AG08396 (cell line): ENCODE results near the gene TREML1.
"Not testable (repeated sequence)": the region's sequence is repeated elsewhere in the genome, so short reads cannot be mapped to it uniquely, and the experiment has no call there.

Experiments
- DNase-seq: peaks from one replicate; pipeline ENCODE4 v3.0.0; 2012; ENCODE audit warnings: low spot score, mixed read lengths

Gene TREML1

GRCh38 chr6:41147917-41148316, 6.2 kb downstream of the TREML1 start:
- DNase-seq = no peak

- DNase-seq = no peak
Observed at GRCh38 chr6:41136911-41137310, 17.2 kb downstream of the TREML1 start.

GRCh38 chr6:41135062-41135832, 18.9 kb downstream of the TREML1 start:
- DNase-seq = no peak

DNA sequence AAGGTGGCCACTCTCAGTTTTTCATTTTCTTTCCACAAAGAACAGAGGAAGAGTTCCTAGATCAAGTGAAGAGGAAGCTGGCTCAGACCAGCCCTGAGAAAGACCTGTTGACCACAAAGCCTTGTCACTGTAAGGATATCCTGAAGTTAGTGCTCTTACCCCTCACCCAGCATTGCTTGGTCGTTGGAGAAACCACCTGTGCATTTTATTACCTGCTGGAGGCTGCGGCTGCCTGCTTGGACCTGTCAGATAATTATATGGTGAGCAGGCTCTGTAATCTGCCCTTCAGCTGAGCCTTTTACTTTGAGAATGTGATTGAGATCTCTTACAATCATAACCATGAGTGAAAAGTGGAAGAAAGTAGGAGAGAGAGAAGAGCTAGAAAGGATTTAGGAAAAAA, 21.9 kb downstream of the TREML1 start:
- no peak for DNase-seq

- DNase-seq = no peak
Observed at GRCh38 chr6:41125282-41125681, 28.9 kb downstream of the TREML1 start.

DNA sequence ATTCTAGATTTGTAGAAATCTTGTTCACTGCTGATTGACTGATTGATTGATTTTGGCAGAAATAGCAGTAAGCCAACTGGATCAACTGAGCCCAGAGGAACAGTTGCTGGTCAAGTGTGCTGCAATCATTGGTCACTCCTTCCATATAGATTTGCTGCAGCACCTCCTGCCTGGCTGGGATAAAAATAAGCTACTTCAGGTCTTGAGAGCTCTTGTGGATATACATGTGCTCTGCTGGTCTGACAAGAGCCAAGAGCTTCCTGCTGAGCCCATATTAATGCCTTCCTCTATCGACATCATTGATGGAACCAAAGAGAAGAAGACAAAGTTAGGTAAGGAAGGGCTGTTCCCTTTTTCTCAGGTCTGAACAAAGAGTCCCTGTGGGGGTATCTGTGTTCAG, 31.2 kb downstream of the TREML1 start:
- no peak for DNase-seq

DNA sequence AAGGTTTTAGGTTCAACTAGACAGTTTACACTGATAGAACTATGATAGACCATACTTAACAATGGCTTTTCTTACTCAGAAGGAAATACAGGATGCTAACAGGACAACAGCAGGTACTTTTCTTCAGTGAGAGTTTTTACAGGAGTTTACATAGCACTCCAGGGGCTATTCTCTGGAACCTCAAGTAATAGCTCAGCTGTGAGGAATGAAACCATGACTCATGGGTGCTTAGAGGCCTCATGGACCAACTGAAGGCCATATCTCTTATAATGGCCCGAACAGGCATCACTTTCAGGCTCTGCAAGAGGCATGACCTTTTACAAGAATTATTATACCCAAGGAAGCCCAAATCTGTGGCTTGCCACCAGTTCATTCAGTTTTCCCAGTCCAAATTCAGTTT, 31.8 kb downstream of the TREML1 start:
- no peak for DNase-seq

GRCh38 chr6:41120058-41120457, 34.1 kb downstream of the TREML1 start:
- DNase-seq = no peak

DNA sequence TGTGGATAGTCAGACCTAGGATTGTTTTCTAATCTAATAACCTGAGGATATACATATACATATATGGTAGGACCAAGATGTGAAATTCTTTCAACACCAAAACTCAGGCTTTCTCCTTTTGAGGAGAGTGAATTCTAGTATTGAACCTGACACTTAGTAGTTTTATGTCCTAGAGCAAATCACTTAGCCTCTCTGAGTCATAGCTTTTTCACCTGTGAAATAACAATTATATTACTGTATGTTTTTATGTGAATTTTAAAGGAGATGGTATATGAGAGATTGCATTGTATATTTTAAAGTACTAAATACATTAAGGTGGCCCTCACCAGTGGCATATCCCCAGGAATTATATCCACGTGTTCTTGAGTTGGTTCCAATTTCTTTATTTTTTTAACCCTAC, 34.6 kb downstream of the TREML1 start:
- DNase-seq = no peak

DNA sequence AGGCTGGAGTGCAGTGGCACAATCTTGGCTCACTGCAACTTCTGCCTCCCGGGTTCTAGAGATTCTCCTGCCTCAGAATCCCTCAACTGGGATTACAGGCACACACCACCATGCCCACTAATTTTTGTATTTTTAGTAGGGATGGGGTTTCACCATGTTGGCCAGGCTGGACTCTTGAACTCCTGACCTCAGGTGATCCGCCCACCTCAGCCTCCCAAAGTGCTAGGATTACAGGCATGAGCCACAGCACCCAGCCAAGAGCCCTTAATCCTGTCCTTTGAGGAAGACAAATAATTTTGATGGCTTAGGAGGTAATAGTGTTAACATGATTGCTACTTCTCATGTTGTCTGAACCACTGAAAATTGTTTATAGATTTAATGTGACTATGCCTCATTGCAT, 39.1 kb downstream of the TREML1 start:
- not testable (repeated sequence) for DNase-seq

DNA sequence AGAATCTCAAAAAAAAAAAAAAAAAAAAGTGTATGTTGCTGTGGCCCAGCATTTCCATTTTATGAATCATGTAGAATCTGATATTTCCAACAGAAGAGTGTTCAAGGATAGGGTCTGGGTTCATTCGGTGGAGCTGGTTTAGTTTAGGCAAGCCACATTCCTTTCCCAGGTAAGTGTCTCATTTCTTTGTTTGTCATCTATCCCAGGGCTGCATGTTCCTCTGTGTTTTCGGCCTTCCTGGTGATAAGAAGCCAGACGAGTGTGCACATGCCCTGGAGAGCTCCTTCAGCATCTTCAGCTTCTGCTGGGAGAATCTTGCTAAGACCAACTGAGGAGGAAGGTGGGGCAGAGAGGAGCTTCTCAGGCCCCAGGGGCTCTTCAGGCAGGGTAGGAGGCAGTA, 43.1 kb downstream of the TREML1 start:
- DNase-seq = no peak

GRCh38 chr6:41103847-41104246, 50.3 kb downstream of the TREML1 start:
- no peak for DNase-seq

DNA sequence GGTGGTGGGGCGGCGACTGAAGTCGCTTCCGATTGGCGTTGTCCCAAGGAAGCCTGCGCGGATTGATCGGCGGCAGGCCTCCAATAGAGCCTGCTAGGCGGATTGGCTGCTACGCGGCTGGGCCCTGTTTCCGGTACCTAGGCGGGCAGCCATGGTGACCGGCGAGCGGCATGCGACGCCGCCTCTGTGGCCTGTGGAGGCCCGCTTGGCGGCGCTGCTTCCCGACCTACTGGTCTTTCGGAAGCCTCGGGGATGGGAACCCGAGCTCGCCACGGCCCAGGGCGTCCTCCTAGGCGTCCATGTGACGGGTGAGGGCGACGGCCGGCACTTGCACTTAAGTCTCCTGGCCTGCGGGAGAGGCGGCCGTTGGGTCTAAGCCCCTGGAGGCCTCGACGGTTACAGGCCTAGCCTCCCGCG, 53.3 kb downstream of the TREML1 start:
- no peak for DNase-seq
